CD4-positive, alpha-beta T cell treated with Interleukin-2 at 100 ng/mL for 4 hours (primary cell): ENCODE results near the gene GRM8.
A peak's percentile ranks its signal among the peaks of the same experiment; 100 is the strongest.

Source experiments
- DNase-seq: peaks from one replicate; pipeline ENCODE4 v3.0.0-alpha.2; 2020; ENCODE audit warnings: low spot score

GRM8 gene

DNA sequence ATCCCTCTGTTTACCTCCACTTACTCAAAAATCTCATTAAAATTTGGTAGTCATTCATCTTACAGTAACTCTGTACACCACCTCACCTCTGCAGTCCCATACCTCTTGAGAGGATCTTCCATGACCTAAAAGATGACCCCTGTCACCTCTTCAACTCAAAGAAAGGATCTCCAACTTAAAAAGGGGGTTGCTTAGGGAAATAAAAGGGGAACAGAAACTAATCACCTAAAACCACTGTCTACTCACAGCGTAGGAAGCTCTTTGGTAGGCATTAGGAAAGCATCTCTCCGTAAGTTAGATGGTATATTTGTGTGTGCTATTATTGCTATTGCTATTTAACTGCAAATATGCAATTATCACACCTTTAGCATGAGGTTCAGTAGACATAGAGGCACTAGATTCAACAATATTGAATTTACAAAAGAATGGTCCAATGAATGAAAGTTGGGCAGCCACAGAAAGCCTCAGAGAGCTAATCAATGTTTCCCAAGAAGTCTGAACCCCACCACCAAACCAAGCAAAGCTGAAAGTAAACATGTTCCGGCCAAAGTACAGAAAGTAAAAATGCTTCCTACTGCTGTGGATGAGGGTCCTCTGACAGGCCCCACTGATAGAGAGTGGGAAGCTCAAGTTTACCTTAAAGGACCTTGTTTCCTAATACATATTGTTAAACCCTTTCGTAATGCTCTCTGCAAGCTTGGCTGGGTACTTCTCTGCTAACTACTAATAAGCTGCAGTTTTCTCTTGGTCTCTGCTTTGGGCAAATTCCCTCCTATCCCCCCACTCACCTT, 105.8 kb downstream of the GRM8 start:
- no peak for DNase-seq

DNA sequence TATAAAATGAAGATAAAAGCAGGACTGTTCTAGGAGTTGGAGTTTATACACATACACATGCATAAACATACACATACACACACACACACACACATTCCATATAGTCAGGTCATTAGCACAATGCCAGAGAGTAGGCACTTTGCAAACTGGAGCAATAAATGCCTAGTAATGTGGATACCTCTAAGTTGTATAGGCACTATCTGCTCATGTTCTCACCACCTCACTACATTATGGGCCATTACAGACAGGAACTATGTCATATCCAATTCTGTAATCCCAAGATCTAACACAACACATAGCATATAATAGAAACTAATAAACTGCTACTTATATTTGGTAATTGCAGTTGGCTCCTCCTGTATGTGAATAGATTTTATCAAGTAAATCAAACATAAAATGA, 115.6 kb downstream of the GRM8 start:
- DNase-seq, result no peak

- DNase-seq, result no peak
These were observed 116.8 kb downstream of the GRM8 start for GRCh38 chr7:127135871-127136485.

GRCh38 chr7:127123220-127123619, 129.5 kb downstream of the GRM8 start:
- DNase-seq, result no peak

DNA sequence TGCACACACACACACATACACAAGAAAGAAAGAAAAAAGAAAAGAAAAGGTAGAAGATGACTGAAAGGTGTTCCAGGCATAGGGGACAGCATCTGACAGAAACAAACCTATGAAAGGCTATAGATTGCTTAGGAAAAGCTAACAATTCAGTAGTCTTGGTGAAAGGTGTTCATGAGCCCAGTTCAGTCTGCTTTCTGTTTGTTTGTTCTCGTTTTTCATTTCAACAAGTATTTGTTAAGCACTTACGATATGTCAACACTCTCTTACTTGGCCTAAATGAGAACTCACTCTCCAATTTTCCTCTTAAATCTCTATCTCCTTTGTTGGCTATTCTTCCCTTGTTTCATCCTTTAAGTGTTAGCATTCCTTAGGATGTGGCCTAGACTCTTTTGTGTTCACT, 133.2 kb downstream of the GRM8 start:
- no peak for DNase-seq

DNA sequence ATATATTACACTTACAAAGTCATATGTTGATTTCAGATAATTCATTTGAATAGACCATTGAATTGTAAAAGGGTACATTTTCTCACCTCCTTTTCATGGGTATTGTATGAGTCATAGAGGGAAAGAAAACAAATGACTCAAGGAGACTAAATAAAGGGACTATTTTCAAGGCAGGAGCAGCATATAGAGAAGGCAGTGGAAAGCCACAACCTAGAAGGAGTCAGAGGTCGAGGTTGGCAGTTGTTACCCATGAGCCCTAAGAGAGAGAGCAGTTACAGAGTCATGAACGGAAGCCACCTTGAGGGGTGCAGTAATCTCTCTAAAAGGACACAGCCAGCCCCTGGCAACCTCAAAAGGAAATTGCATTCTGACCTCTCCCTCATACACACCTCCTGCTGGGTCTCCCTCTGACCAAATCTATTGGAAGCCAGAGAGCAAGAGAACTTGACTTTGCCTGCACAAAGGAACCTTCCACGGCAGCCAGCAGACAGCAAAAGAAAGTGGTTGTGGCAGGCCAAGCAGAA, 137.9 kb downstream of the GRM8 start:
- no peak for DNase-seq

DNA sequence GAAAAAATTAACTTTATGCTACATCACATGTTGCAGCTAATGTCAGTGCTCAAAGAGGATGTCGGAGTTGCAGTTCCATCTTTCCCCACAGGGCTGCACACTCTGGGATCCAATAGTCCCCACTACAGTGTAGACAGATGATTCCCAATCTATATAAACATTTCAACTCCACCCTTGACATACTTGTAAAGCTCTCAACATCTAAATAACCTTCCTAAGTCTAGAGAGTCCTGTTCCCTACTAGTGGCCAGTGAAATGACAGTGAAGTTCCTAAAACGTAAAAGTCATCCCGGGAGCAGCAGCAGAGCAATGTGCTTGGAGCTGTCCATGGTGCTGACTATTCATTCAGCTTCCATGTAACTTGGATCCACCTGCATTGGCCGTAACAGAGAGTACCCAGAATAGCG, 145.1 kb downstream of the GRM8 start:
- peak; percentile 23 for DNase-seq

GRCh38 chr7:127093340-127093739, 159.4 kb downstream of the GRM8 start:
- DNase-seq, result no peak

- DNase-seq, result no peak
These were observed 161.1 kb downstream of the GRM8 start for GRCh38 chr7:127091620-127092019.

DNA sequence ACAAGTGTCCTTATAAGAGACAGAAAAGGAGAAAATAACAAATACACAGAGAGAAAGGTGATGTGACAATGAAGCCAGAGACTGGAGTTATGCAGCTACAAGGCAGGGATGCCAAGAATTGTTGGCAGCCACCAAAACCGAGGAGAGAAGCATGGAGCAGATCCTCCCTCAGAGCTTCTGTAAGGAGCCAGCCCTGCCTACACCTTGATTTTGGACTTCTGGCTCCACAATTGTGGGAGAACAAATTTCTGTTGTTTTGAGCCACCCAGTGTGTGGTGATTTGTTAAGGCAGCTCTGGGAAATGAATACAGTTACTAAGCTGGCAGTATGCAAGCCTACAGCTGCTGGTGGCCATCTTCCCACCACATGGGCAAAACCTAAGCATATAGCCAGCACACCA, 163.6 kb downstream of the GRM8 start:
- no peak for DNase-seq

- no peak for DNase-seq
These were observed 171.2 kb downstream of the GRM8 start for GRCh38 chr7:127081539-127081938.

GRCh38 chr7:127080576-127080975, 172.2 kb downstream of the GRM8 start:
- DNase-seq, result no peak

DNA sequence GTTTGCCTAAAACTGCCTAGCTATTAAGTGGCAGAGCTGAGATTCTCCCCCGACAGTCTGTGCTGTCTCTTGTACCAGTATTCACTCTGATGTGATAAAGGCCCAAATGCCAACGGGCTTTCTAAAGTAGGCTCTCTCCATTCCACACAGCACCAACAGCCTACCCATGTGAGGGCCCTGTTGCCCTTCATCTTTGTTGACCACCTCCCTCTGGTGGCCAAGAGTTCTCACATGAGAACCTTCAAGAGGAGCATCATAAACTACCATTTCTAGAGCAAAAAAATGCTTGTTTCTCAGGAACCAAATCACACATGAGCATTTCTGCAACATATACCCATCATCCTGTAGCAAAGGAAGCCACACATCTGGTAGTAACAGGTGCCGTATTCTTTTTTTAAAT, 185.8 kb downstream of the GRM8 start:
- no peak for DNase-seq

DNA sequence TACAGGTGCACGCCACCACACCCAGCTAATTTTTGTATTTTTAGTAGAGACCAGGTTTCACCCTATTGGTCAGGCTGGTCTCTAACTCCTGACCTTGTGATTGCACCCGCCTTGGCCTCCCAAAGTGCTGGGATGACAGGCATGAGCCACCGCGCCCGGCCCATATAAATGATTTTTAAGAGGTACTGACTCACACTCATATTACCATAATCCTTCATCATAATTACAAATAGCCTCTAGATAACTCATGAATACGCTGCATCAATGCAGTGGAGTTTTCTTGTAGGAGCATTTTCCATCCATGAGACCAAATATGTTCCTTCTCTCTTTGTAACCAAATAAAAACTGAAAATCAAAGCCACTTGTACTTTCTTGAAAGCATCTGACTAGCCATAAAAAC, 193.3 kb downstream of the GRM8 start:
- no peak for DNase-seq

DNA sequence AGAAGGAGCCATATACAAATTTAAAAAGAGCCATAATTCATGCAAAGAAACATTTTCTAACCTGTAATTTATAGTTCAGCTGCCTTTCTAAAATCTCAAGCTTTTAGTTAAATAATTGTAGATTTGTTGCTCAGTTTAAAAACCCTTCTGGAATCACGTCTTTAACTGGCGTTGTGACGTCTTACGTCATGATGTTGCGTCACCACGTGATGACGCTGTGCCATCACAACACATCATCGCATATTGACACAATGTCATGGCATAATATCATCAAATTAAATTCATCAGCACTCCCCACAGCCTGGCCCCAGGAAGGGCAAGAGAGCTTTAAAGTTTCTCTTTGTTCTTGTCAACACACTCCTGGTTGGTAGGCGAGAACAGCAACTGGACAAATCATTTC, 194.8 kb downstream of the GRM8 start:
- DNase-seq, result no peak

- no peak for DNase-seq
These were observed 196.5 kb downstream of the GRM8 start for GRCh38 chr7:127056202-127056601.

DNA sequence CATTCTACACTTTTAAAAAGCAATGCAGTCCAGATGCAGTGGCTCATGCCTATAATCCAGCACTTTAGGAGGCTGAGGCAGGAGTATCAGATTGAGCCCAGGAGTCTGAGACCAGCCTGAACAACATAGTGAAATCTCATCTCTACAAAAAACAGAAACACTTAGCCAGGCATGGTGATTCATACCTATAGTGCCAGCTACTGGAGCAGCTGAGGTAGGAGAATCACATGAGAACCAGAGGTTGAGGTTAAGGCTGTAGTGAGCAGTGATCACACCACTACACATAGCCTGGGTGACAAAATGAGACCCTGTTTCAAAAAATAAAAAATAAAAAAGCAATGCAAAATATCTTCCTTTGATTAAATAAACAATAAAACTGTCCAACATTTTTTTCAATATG, 205.2 kb downstream of the GRM8 start:
- no peak for DNase-seq

GRCh38 chr7:127041689-127042452, 210.9 kb downstream of the GRM8 start:
- DNase-seq, result no peak

DNA sequence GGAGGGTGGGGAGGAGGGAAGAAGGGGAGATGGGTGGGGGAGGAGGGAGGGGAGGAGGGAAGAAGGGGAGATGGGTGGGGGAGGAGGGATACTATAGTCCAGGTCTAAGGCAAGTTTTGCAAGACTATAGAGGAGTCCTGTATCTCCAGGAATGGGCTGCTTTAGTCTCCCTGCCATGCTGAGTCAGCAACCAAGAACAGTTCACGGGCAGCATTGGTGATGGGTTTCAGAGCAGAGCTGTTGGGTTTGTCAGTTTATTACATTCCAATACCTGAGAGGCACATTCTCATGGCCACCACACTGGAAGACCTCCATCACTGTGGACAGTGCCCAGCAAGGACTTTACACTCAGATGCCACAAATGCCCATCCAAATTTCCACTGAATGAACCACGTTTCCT, 212.7 kb downstream of the GRM8 start:
- no peak for DNase-seq

DNA sequence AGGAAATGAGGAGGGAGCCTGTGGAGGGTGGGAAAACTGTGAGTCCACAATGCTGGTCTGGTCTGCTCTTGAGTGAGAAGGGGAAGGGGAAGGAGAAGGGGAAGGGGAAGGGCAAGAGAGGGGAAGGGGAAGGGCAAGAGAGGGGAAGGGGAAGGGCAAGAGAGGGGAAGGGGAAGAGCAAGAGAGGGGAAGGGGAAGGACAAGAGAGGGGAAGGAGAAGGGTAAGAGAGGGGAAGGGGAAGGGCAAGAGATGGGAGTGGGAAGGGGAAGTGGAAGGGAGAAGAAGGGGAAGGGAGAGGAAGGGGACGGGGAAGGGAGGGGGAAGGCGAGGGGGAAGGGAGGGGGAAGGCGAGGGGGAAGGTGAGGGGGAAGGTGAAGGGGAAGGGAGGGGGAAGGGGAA, 213.2 kb downstream of the GRM8 start:
- DNase-seq, result no peak

GRCh38 chr7:127035203-127035849, 217.4 kb downstream of the GRM8 start:
- DNase-seq, result no peak

DNA sequence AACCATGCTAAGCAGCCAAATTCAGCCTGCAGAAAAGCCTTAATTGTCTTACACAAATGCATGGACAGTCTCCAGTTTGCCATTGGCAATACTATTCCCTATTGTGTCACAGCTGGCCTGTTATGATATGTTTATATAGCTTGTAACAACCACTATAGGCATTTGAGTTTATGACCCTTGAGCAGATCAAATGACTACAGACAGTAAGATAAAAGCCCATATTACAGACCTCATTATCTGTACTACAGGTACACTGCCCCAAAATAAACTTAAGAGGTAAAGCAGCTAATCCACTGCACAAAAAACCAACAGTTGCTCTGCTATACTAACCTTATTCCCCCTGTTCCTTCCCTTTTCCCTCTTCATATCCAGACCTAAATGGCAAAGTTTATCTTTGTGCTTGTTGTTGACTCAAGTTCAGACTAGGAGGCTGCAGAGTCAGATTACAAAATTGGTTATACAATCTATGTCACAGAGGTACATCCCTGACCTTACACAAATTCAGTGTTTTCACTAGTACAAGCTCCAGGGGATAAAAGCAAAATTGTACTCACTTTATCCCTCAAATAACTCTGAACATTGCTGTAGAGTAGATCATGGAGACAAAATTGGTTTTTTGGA, 218.4 kb downstream of the GRM8 start:
- DNase-seq, result no peak
